Testis (tissue), 2 donors: ENCODE measurements around the gene PEX3.

Source experiments
- POLR2A ChIP-seq: fragments of 450-650 bp; IDR thresholded peaks from one replicate; pipeline ENCODE4 v1.6.1; 2017; ENCODE audit warnings: antibody characterized with exemption, mild to moderate bottlenecking, moderate library complexity
- TF ChIP-seq, protein P1 (sequence below), 3 experiments: fragments of 450-650 bp in 2 of 3; fragments of 200-600 bp in 1 of 3; sonication (generic) in 1 of 3; IDR thresholded peaks; one replicate each; pipeline ENCODE4 v1.5.1; 2016 to 2019; ENCODE audit warnings: antibody characterized with exemption in 3 of 3, mild to moderate bottlenecking in 2 of 3, moderate library complexity in 1 of 3

DNA sequence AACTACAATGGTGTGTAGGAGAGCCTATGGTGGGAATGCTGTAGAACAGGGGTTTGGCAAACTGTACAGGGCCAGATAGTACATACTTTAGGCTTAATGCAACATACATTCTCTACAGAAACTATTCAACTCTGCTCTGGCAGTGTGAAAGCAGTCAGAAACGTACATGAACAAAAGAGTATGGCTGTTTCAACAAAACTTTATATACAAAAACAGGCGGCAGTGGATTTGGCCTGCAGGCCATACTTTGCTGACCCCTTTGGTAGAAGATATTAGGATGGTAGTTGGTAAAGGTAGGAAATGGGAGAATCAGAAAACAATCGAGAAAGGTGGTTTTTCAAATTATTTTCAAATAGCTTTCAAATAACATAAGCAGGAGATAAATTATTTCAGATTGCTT is 36.1 kb downstream of the PEX3 start:
- TF ChIP-seq, protein P1, sequence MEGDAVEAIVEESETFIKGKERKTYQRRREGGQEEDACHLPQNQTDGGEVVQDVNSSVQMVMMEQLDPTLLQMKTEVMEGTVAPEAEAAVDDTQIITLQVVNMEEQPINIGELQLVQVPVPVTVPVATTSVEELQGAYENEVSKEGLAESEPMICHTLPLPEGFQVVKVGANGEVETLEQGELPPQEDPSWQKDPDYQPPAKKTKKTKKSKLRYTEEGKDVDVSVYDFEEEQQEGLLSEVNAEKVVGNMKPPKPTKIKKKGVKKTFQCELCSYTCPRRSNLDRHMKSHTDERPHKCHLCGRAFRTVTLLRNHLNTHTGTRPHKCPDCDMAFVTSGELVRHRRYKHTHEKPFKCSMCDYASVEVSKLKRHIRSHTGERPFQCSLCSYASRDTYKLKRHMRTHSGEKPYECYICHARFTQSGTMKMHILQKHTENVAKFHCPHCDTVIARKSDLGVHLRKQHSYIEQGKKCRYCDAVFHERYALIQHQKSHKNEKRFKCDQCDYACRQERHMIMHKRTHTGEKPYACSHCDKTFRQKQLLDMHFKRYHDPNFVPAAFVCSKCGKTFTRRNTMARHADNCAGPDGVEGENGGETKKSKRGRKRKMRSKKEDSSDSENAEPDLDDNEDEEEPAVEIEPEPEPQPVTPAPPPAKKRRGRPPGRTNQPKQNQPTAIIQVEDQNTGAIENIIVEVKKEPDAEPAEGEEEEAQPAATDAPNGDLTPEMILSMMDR (IDR thresholded peaks at IDR 0.05), result no peak
- no peak for TF ChIP-seq POLR2A
